H1 (cell line): Measurements from ENCODE around the gene DCLK1. TPM values are rescaled to one million over a fixed set of nuclear protein-coding genes. Genes with fewer than 3 reads are reported as not detected.

Source experiments
- CTCF ChIA-PET: fragments of 300-600 bp; sonication (Branson Sonifier 250); formaldehyde crosslinking; loops from one replicate; lab custom pipeline; 2021; ENCODE audit not compliant: partially characterized antibody; lab: Charles Lee
- POLR2A ChIA-PET: fragments of 300-600 bp; sonication (Branson Sonifier 250); formaldehyde crosslinking; loops from one replicate; lab custom pipeline; 2021; ENCODE audit warnings: inconsistent platforms; ENCODE audit not compliant: partially characterized antibody; lab: Charles Lee
- DNase-seq, 2 experiments: peaks; one replicate each; pipeline versions ENCODE4 v3.0.0 to v3.0.0-alpha.2; 2010 to 2022; ENCODE audit warnings: low spot score in 2 of 2, low read depth in 1 of 2, mixed read lengths in 1 of 2
- FAIRE-seq: peaks from 2 replicates; lab custom pipeline; 2011; peaks lifted over from hg19 to GRCh38; lab: Jason Lieb, UNC
- H2AFZ ChIP-seq: 2 replicates; pipeline ENCODE4 v1.8.1; 2012; ENCODE audit warnings: low read length, inconsistent platforms
- H2AK5ac ChIP-seq: 2 replicates; pipeline ENCODE4 v1.6.1; 2013; ENCODE audit warnings: low read depth, low read length
- H2BK120ac ChIP-seq: replicated peaks from 2 replicates; pipeline ENCODE3; 2013; ENCODE audit warnings: low read depth, low read length, inconsistent platforms
- H2BK12ac ChIP-seq: 2 replicates; pipeline ENCODE4 v1.6.1; 2013; ENCODE audit warnings: low read depth, low read length
- H2BK15ac ChIP-seq: 2 replicates; pipeline ENCODE4 v1.6.1; 2013; ENCODE audit warnings: low read length
- H2BK20ac ChIP-seq: 2 replicates; pipeline ENCODE4 v1.6.1; 2013; ENCODE audit warnings: low read length
- H2BK5ac ChIP-seq: 2 replicates; pipeline ENCODE4 v1.6.1; 2013; ENCODE audit warnings: low read depth, low read length
- H3K14ac ChIP-seq: 2 replicates; pipeline ENCODE4 v1.6.1; 2013; ENCODE audit warnings: inconsistent platforms; ENCODE audit not compliant: insufficient read length
- H3K18ac ChIP-seq: 2 replicates; pipeline ENCODE4 v1.6.1; 2013; ENCODE audit warnings: low read length; ENCODE audit errors: extremely low read depth
- H3K23ac ChIP-seq: 2 replicates; pipeline ENCODE4 v1.6.1; 2013; ENCODE audit warnings: inconsistent platforms; ENCODE audit not compliant: insufficient read length
- H3K23me2 ChIP-seq: 2 replicates; pipeline ENCODE4 v1.6.1; 2013; ENCODE audit warnings: low read depth, low read length
- H3K27ac ChIP-seq: 2 replicates; pipeline ENCODE4 v1.6.1; 2011; ENCODE audit warnings: low read depth, low read length, inconsistent platforms
- H3K27me3 ChIP-seq, 4 experiments: replicated peaks in 1 of 4; 1 replicate in 1 of 4; 2 replicates in 3 of 4; pipeline versions ENCODE4 v1.6.1 to v1.8.1; 2011 to 2013; ENCODE audit warnings: low read length in 3 of 4, mild to moderate bottlenecking in 3 of 4, inconsistent platforms in 2 of 4, mixed read lengths in 2 of 4, moderate library complexity in 1 of 4; ENCODE audit not compliant: control insufficient read depth in 3 of 4, insufficient read depth in 3 of 4; ENCODE audit errors: extremely low read depth in 1 of 4
- H3K36me3 ChIP-seq, 4 experiments: 2 replicates each; pipeline versions ENCODE4 v1.6.1 to v1.8.1; 2011 to 2013; ENCODE audit warnings: mild to moderate bottlenecking in 4 of 4, low read length in 3 of 4, moderate library complexity in 2 of 4, control low read depth in 1 of 4, inconsistent platforms in 1 of 4; ENCODE audit not compliant: insufficient read depth in 4 of 4, control insufficient read depth in 2 of 4
- H3K4ac ChIP-seq: replicated peaks from 2 replicates; pipeline ENCODE3; 2013; ENCODE audit warnings: low read length, low read depth, mixed read lengths, inconsistent platforms; ENCODE audit not compliant: insufficient read length
- H3K4me1 ChIP-seq, 4 experiments: replicated peaks in 1 of 4; 1 replicate in 1 of 4; 2 replicates in 3 of 4; pipeline versions ENCODE4 v1.6.1 to v1.8.1; 2011 to 2013; ENCODE audit warnings: low read length in 3 of 4, inconsistent platforms in 2 of 4, mixed read lengths in 1 of 4; ENCODE audit not compliant: insufficient read depth in 4 of 4, control insufficient read depth in 3 of 4
- H3K4me2 ChIP-seq, 2 experiments: 2 replicates each; pipeline versions ENCODE4 v1.6.1 to v1.8.1; 2011 to 2013; ENCODE audit warnings: low read depth in 2 of 2, low read length in 2 of 2, control low read depth in 1 of 2, inconsistent platforms in 1 of 2, mild to moderate bottlenecking in 1 of 2; ENCODE audit not compliant: insufficient read depth in 1 of 2
- H3K4me3 ChIP-seq, 4 experiments: fragments of 200-600, 300-600 bp in 1 of 4; sonication (generic), shearing (Covaris generic), sonication (Bioruptor Twin) in 1 of 4; 2 replicates each; pipeline versions ENCODE4 v1.5.1 to v1.8.1; 2011 to 2016; ENCODE audit warnings: low read length in 4 of 4, low read depth in 3 of 4, control low read depth in 2 of 4, inconsistent platforms in 2 of 4, mild to moderate bottlenecking in 2 of 4, mixed read lengths in 1 of 4, moderate library complexity in 1 of 4; ENCODE audit not compliant: insufficient read depth in 2 of 4; ENCODE audit errors: extremely low read depth in 1 of 4
- H3K56ac ChIP-seq: replicated peaks from 2 replicates; pipeline ENCODE3; 2013; ENCODE audit warnings: low read depth, mild to moderate bottlenecking, mixed read lengths, low read length, inconsistent platforms; ENCODE audit not compliant: insufficient read length
- H3K79me1 ChIP-seq: 2 replicates; pipeline ENCODE4 v1.6.1; 2013; ENCODE audit warnings: low read depth, low read length, control low read depth
- H3K79me2 ChIP-seq, 2 experiments: 2 replicates each; pipeline versions ENCODE4 v1.6.1 to v1.8.1; 2012 to 2013; ENCODE audit warnings: low read length in 2 of 2, mild to moderate bottlenecking in 2 of 2, inconsistent platforms in 1 of 2; ENCODE audit not compliant: insufficient read depth in 2 of 2, control insufficient read depth in 1 of 2
- H3K9ac ChIP-seq, 4 experiments: replicated peaks in 1 of 4; 1 replicate in 1 of 4; 2 replicates in 3 of 4; pipeline versions ENCODE4 v1.6.1 to v1.8.1; 2011 to 2013; ENCODE audit warnings: low read depth in 3 of 4, low read length in 3 of 4, control low read depth in 2 of 4, mild to moderate bottlenecking in 2 of 4, moderate library complexity in 2 of 4, inconsistent platforms in 1 of 4; ENCODE audit errors: extremely low read depth in 1 of 4
- H3K9me3 ChIP-seq, 2 experiments: 2 replicates each; pipeline versions ENCODE4 v1.6.1 to v1.8.1; 2012 to 2013; ENCODE audit warnings: mild to moderate bottlenecking in 2 of 2, moderate library complexity in 2 of 2, control low read depth in 1 of 2, inconsistent platforms in 1 of 2, low read depth in 1 of 2, low read length in 1 of 2, mixed read lengths in 1 of 2; ENCODE audit not compliant: insufficient read depth in 2 of 2
- H4K20me1 ChIP-seq, 2 experiments: replicated peaks in 1 of 2; 2 replicates each; pipeline versions ENCODE3 to v1.8.1; 2011 to 2013; ENCODE audit warnings: inconsistent platforms in 2 of 2, low read length in 2 of 2, mild to moderate bottlenecking in 1 of 2; ENCODE audit not compliant: insufficient read depth in 2 of 2, control insufficient read depth in 1 of 2
- H4K5ac ChIP-seq: 2 replicates; pipeline ENCODE4 v1.6.1; 2013; ENCODE audit warnings: low read length, low read depth, mixed read lengths, inconsistent platforms; ENCODE audit not compliant: insufficient read length
- H4K8ac ChIP-seq: 2 replicates; pipeline ENCODE4 v1.8.0; 2013; ENCODE audit warnings: mild to moderate bottlenecking, moderate library complexity, low read length, inconsistent platforms; ENCODE audit not compliant: insufficient read depth; ENCODE audit errors: extremely low read depth
- H4K91ac ChIP-seq: replicated peaks from 2 replicates; pipeline ENCODE3; 2013; ENCODE audit warnings: low read length, mixed read lengths, inconsistent platforms; ENCODE audit not compliant: insufficient read length
- BCL11A ChIP-seq, 2 experiments: IDR thresholded peaks; one replicate each; pipeline ENCODE4 v1.6.1; 2011; ENCODE audit warnings: low read depth in 2 of 2, low read length in 2 of 2, mild to moderate bottlenecking in 2 of 2
- CTBP2 ChIP-seq: IDR thresholded peaks from 2 replicates; pipeline ENCODE4 v1.7.0; 2011; ENCODE audit warnings: borderline replicate concordance, mild to moderate bottlenecking, moderate library complexity, mixed read lengths, low read length; ENCODE audit not compliant: insufficient read depth, insufficient read length
- KDM4A ChIP-seq: IDR thresholded peaks from one replicate; pipeline ENCODE4 v1.7.1; 2012; ENCODE audit warnings: low read depth, mild to moderate bottlenecking, moderate library complexity, low read length, inconsistent platforms; ENCODE audit not compliant: severe bottlenecking
- RBBP5 ChIP-seq: IDR thresholded peaks from 2 replicates; pipeline ENCODE4 v1.7.1; 2012; ENCODE audit warnings: low read depth, mild to moderate bottlenecking, inconsistent platforms, low read length, moderate library complexity, borderline replicate concordance
- SIX5 ChIP-seq: IDR thresholded peaks from 2 replicates; pipeline ENCODE4 v1.6.1; 2011; ENCODE audit warnings: mild to moderate bottlenecking, low read depth, low read length
- WGBS, 2 experiments: shearing (Covaris generic) in 1 of 2; methylation state at CpG; one replicate each; pipeline versions ENCODE4 v1.1.6 to v1.1.7; 2013 to 2015; ENCODE audit warnings: low lambda C conversion rate in 2 of 2, mixed read lengths in 2 of 2, inconsistent platforms in 1 of 2, low coverage in 1 of 2, missing lambda C conversion rate in 1 of 2; ENCODE audit not compliant: insufficient replicate concordance in 2 of 2, insufficient coverage in 1 of 2, insufficient read length in 1 of 2; ENCODE audit errors: extremely low coverage in 1 of 2, missing lambda C conversion rate in 1 of 2; 5-methylcytosine and 5-hydroxymethylcytosine counted together
- polyA plus RNA-seq, 7 experiments: library from polyadenylated mRNA; depleted of rRNA in 3 of 7; stranded (reverse) in 5 of 7; unstranded in 2 of 7; fragments of >200 nt in 5 of 7; fragments of 200-250 nt in 2 of 7; gene quantifications; 1 replicate in 5 of 7; 2 replicates in 1 of 7; 4 replicates in 1 of 7; pipeline versions ENCODE4 v1.2.1 to v1.2.3, GENCODE V29; 2011 to 2013; ENCODE audit warnings: missing spikeins in 2 of 7, mixed read lengths in 2 of 7
- total RNA-seq: library from RNA; stranded (reverse); fragmentation: NEBNext Ultra II Directional; extraction: Animal tissue kit (Norgen Biotek cat#: 25700); gene quantifications from 2 replicates; pipeline ENCODE4 v1.2.1, GENCODE V29; 2021
- TF ChIP-seq, protein P1 (sequence below), 3 experiments: IDR thresholded peaks; 1 replicate in 2 of 3; 2 replicates in 1 of 3; pipeline versions ENCODE4 v1.5.1 to v1.6.1; 2011; ENCODE audit warnings: low read length in 3 of 3, mild to moderate bottlenecking in 3 of 3, inconsistent platforms in 2 of 3, low read depth in 1 of 3, moderate library complexity in 1 of 3; ENCODE audit not compliant: insufficient read depth in 1 of 3; ENCODE audit errors: control extremely low read depth in 1 of 3
- TF ChIP-seq, protein P2 (sequence below): IDR thresholded peaks from 2 replicates; pipeline ENCODE4 v1.6.1; 2012; ENCODE audit warnings: low read length, inconsistent platforms
- TF ChIP-seq, protein P3 (sequence below): IDR thresholded peaks from 2 replicates; pipeline ENCODE4 v1.6.1; 2012; ENCODE audit warnings: inconsistent platforms

The DCLK1 gene
- total and polyA plus RNA-seq, 2 of the 8 experiments (the other 6 are each of a cell fraction or from before 2014, with no cell fraction given), result 22.8 to 41.0 TPM

DNA sequence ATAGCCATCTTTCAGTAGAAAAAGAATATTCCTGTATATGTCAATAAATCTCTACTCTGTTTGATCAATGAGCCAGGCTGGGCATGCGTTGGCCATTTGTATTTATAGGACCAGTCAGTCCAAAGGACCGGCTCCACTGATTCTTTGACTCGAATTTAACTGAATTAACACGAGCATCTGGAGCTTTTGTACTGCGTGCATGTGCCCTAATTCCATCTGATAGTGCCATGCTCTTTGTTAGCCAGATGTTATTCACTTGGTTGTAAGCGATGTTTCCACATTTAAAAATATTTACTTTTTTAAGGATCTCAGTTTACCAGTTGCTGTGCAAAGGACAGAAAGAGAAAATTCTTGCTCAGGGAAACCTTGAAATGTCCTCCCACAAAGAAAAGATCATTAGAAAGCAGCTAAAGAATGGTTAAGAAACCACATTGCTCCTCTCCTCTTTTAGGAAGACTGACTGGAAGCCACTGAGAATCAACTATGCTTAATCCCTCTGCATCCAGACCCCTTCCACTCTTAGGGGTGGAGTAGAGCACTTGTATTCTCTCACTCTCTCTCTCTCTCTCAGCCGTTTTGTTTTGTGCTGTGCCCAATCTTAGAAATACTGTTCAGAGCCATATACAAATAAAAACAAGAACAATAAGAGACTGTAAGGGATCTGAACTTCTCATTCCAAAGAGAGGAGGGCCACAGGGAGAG lies 165.8 kb downstream of the DCLK1 start:
- FAIRE-seq, result no peak
- no peak overlapping the region for H3K27ac ChIP-seq
- CTCF ChIA-PET, result no interaction called here
- TF ChIP-seq BCL11A (IDR thresholded peaks at IDR 0.05; ENCODE audit: low read depth in 2 of 2, low read length in 2 of 2), result no peak
- no peak for TF ChIP-seq RBBP5
- TF ChIP-seq SIX5, result no peak
- TF ChIP-seq, protein P1, sequence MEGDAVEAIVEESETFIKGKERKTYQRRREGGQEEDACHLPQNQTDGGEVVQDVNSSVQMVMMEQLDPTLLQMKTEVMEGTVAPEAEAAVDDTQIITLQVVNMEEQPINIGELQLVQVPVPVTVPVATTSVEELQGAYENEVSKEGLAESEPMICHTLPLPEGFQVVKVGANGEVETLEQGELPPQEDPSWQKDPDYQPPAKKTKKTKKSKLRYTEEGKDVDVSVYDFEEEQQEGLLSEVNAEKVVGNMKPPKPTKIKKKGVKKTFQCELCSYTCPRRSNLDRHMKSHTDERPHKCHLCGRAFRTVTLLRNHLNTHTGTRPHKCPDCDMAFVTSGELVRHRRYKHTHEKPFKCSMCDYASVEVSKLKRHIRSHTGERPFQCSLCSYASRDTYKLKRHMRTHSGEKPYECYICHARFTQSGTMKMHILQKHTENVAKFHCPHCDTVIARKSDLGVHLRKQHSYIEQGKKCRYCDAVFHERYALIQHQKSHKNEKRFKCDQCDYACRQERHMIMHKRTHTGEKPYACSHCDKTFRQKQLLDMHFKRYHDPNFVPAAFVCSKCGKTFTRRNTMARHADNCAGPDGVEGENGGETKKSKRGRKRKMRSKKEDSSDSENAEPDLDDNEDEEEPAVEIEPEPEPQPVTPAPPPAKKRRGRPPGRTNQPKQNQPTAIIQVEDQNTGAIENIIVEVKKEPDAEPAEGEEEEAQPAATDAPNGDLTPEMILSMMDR (IDR thresholded peaks at IDR 0.05; ENCODE audit: control extremely low read depth in 1 of 3, insufficient read depth in 1 of 3, low read depth in 1 of 3, low read length in 3 of 3), result no peak
- TF ChIP-seq, protein P2, sequence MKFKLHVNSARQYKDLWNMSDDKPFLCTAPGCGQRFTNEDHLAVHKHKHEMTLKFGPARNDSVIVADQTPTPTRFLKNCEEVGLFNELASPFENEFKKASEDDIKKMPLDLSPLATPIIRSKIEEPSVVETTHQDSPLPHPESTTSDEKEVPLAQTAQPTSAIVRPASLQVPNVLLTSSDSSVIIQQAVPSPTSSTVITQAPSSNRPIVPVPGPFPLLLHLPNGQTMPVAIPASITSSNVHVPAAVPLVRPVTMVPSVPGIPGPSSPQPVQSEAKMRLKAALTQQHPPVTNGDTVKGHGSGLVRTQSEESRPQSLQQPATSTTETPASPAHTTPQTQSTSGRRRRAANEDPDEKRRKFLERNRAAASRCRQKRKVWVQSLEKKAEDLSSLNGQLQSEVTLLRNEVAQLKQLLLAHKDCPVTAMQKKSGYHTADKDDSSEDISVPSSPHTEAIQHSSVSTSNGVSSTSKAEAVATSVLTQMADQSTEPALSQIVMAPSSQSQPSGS, result no peak
- no peak for TF ChIP-seq KDM4A
- TF ChIP-seq CTBP2, result no peak
- TF ChIP-seq, protein P3, sequence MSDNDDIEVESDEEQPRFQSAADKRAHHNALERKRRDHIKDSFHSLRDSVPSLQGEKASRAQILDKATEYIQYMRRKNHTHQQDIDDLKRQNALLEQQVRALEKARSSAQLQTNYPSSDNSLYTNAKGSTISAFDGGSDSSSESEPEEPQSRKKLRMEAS, result no peak

More for the DNA sequence above, 165.8 kb downstream of the DCLK1 start:
- H3K4me3 ChIP-seq, result no peak overlapping the region
- no peak overlapping the region for H3K56ac ChIP-seq
- no peak overlapping the region for H3K4ac ChIP-seq
- no peak overlapping the region for H2BK5ac ChIP-seq
- H4K20me1 ChIP-seq, result no peaks in the 10 kb centered on the region
- no peak overlapping the region for H2BK12ac ChIP-seq
- POLR2A ChIA-PET, result no interaction called here
- H3K23me2 ChIP-seq, result no peaks in the 10 kb centered on the region; the same call in 1 of the 2 replicates
- no peak overlapping the region for H4K5ac ChIP-seq
- H3K79me1 ChIP-seq, result no peaks in the 10 kb centered on the region
- H3K23ac ChIP-seq, result no peak overlapping the region
- H3K9ac ChIP-seq, result no peak overlapping the region
- 91% methylated on average over 7 of the region's 7 CpGs; no CpG with 5 or more reads in 1 of the 2 experiments for WGBS, 2 experiments
- H3K14ac ChIP-seq, result no peak overlapping the region
- H3K4me1 ChIP-seq, result no peaks in the 10 kb centered on the region
- H3K18ac ChIP-seq, result no peak overlapping the region
- H3K27me3 ChIP-seq, result no peaks in the 10 kb centered on the region
- H3K36me3 ChIP-seq, result no peaks in the 10 kb centered on the region; a peak in 1 of 8 replicates
- no peak overlapping the region for H2BK120ac ChIP-seq
- no peak overlapping the region for H4K8ac ChIP-seq
- no peak overlapping the region for H2BK20ac ChIP-seq
- H3K79me2 ChIP-seq, result no peaks in the 10 kb centered on the region
- no peak overlapping the region for H2BK15ac ChIP-seq
- no peak overlapping the region for H3K4me2 ChIP-seq
- no peak for DNase-seq
- H2AFZ ChIP-seq, result no peak overlapping the region
- H3K9me3 ChIP-seq, result peaks cover 13 to 15% of the 10 kb centered on the region in 2 experiments; a peak in 2 of 4 replicates
- H4K91ac ChIP-seq, result no peak overlapping the region
- no peak overlapping the region for H2AK5ac ChIP-seq
